ENCODE results near the gene SEC16A. TPM values are rescaled to one million over a fixed set of nuclear protein-coding genes. Genes with fewer than 3 reads are reported as not detected.

Gene SEC16A
- total RNA-seq, 1 experiment from 2014 or later, result 85.8 TPM

GRCh38 chr9:136504512-136505348, 21.9 kb upstream of the SEC16A start:
- Mint-ChIP-seq H3K27me3 (ENCODE audit: insufficient read depth, unreplicated experiment) (no peaks in the 10 kb centered on the region), H3K4me3 (ENCODE audit: unreplicated experiment) (no peak overlapping the region), H3K9me3 (ENCODE audit: unreplicated experiment) (no peaks in the 10 kb centered on the region), H3K36me3 (ENCODE audit: insufficient read depth, unreplicated experiment) (peaks cover 75% of the 10 kb centered on the region), H3K4me1 (ENCODE audit: insufficient read depth, unreplicated experiment) (no peaks in the 10 kb centered on the region), H3K27ac (ENCODE audit: low read depth, unreplicated experiment) (no peak overlapping the region)
- POLR2A ChIA-PET, result no interaction called here
- TSS peak; percentile 27 for BruUV-seq (replicated peaks)
- TF ChIP-seq CTCF (IDR thresholded peaks at IDR 0.05; ENCODE audit: unreplicated experiment), result no peak
- CTCF ChIA-PET, result interaction anchor here (1.2 to 1.3 kb wide), 2 partner anchors 16 to 127 kb away, joined by 3 to 8 read pairs; no protein-coding TSS in a partner anchor
- intact Hi-C loops (cut with micrococcal nuclease), result no loop called here
- DNase-seq (ENCODE audit: unreplicated experiment), result no peak

GRCh38 chr9:136502940-136503550, 20.2 kb upstream of the SEC16A start:
- H3K4me3 Mint-ChIP-seq (ENCODE audit: unreplicated experiment), result no peak overlapping the region
- CTCF ChIA-PET, result interaction anchor here (0.6 to 1.3 kb wide), 5 partner anchors 14 to 900 kb away, joined by 3 to 8 read pairs (median 3); no protein-coding TSS in a partner anchor
- H3K4me1 Mint-ChIP-seq (ENCODE audit: insufficient read depth, unreplicated experiment), result no peaks in the 10 kb centered on the region
- peaks cover 83% of the 10 kb centered on the region for H3K36me3 Mint-ChIP-seq (ENCODE audit: insufficient read depth, unreplicated experiment)
- POLR2A ChIA-PET, result interaction anchor here (1.2 kb wide), 1 partner anchor 18 kb away, joined by 4 read pairs; no protein-coding TSS in a partner anchor
- no peaks in the 10 kb centered on the region for H3K9me3 Mint-ChIP-seq (ENCODE audit: unreplicated experiment)
- no TSS peak for BruUV-seq (replicated peaks)
- no peaks in the 10 kb centered on the region for H3K27me3 Mint-ChIP-seq (ENCODE audit: insufficient read depth, unreplicated experiment)
- no peak for TF ChIP-seq CTCF (IDR thresholded peaks at IDR 0.05; ENCODE audit: unreplicated experiment)
- H3K27ac Mint-ChIP-seq (ENCODE audit: low read depth, unreplicated experiment), result no peak overlapping the region
- intact Hi-C loops (cut with micrococcal nuclease), result no loop called here
- no peak for DNase-seq (ENCODE audit: unreplicated experiment)

- peaks cover 83% of the 10 kb centered on the region for H3K36me3 Mint-ChIP-seq (ENCODE audit: insufficient read depth, unreplicated experiment)
- ChIA-PET CTCF (no interaction called here), POLR2A (interaction anchor here (1.2 kb wide), 1 partner anchor 18 kb away, joined by 4 read pairs; no protein-coding TSS in a partner anchor)
- H3K4me1 Mint-ChIP-seq (ENCODE audit: insufficient read depth, unreplicated experiment), result no peaks in the 10 kb centered on the region
- DNase-seq (ENCODE audit: unreplicated experiment), result no peak
- no TSS peak for BruUV-seq (replicated peaks)
- TF ChIP-seq CTCF (IDR thresholded peaks at IDR 0.05; ENCODE audit: unreplicated experiment), result no peak
- no peak overlapping the region for H3K27ac Mint-ChIP-seq (ENCODE audit: low read depth, unreplicated experiment)
- H3K9me3 Mint-ChIP-seq (ENCODE audit: unreplicated experiment), result no peaks in the 10 kb centered on the region
- H3K27me3 Mint-ChIP-seq (ENCODE audit: insufficient read depth, unreplicated experiment), result no peaks in the 10 kb centered on the region
- H3K4me3 Mint-ChIP-seq (ENCODE audit: unreplicated experiment), result no peak overlapping the region
- intact Hi-C loops (cut with micrococcal nuclease), result no loop called here
Observed at GRCh38 chr9:136502196-136502595, 19.4 kb upstream of the SEC16A start.

- no peak overlapping the region for H3K27ac Mint-ChIP-seq (ENCODE audit: low read depth, unreplicated experiment)
- no peaks in the 10 kb centered on the region for H3K27me3 Mint-ChIP-seq (ENCODE audit: insufficient read depth, unreplicated experiment)
- H3K4me1 Mint-ChIP-seq (ENCODE audit: insufficient read depth, unreplicated experiment), result no peaks in the 10 kb centered on the region
- intact Hi-C loops (cut with micrococcal nuclease), result no loop called here
- ChIA-PET POLR2A (no interaction called here), CTCF (no interaction called here)
- no peaks in the 10 kb centered on the region for H3K9me3 Mint-ChIP-seq (ENCODE audit: unreplicated experiment)
- BruUV-seq (replicated peaks), result no TSS peak
- peaks cover 79% of the 10 kb centered on the region for H3K36me3 Mint-ChIP-seq (ENCODE audit: insufficient read depth, unreplicated experiment)
- TF ChIP-seq CTCF (IDR thresholded peaks at IDR 0.05; ENCODE audit: unreplicated experiment), result no peak
- H3K4me3 Mint-ChIP-seq (ENCODE audit: unreplicated experiment), result no peak overlapping the region
- no peak for DNase-seq (ENCODE audit: unreplicated experiment)
Observed at GRCh38 chr9:136501686-136502085, 18.8 kb upstream of the SEC16A start.
